HL-60 (cell line): ENCODE results near the gene PDCL3.

ENCODE experiments used
- DNase-seq, 2 experiments: peaks; one replicate each; pipeline ENCODE4 v3.0.0-alpha.2; 2010 to 2020; ENCODE audit warnings: low read depth in 1 of 2, low spot score in 1 of 2
- H3K27ac ChIP-seq: fragments of 250-450 bp; sonication (Bioruptor Pico); replicated peaks from 2 replicates; pipeline ENCODE4 v1.5.1; 2020; ENCODE audit warnings: mild to moderate bottlenecking, moderate library complexity
- H3K27me3 ChIP-seq: fragments of 250-450 bp; sonication (Bioruptor Pico); 2 replicates; pipeline ENCODE4 v1.5.1; 2021; ENCODE audit warnings: mild to moderate bottlenecking, moderate library complexity; ENCODE audit not compliant: insufficient read depth, poor library complexity, severe bottlenecking
- H3K4me3 ChIP-seq: replicated peaks from 2 replicates; pipeline ENCODE4 v1.5.1; 2011; ENCODE audit warnings: mild to moderate bottlenecking, control low read depth, low read length; ENCODE audit not compliant: insufficient read depth
- GABPA ChIP-seq: IDR thresholded peaks from 2 replicates; pipeline ENCODE4 v1.6.1; 2012; ENCODE audit warnings: low read depth
- POLR2AphosphoS5 ChIP-seq: IDR thresholded peaks from 2 replicates; pipeline ENCODE4 v1.6.1; 2012; ENCODE audit warnings: low read depth
- SPI1 ChIP-seq: IDR thresholded peaks from 2 replicates; pipeline ENCODE4 v1.6.1; 2012; ENCODE audit warnings: low read depth, mild to moderate bottlenecking, borderline replicate concordance
- TF ChIP-seq, protein P1 (sequence below): IDR thresholded peaks from 2 replicates; pipeline ENCODE4 v1.6.1; 2012; ENCODE audit warnings: low read depth; ENCODE audit not compliant: insufficient replicate concordance
- TF ChIP-seq, protein P2 (sequence below): IDR thresholded peaks from one replicate; pipeline ENCODE4 v1.5.1; 2011; ENCODE audit warnings: low read length, control low read depth, inconsistent platforms; ENCODE audit not compliant: insufficient read depth

PDCL3 gene

DNA sequence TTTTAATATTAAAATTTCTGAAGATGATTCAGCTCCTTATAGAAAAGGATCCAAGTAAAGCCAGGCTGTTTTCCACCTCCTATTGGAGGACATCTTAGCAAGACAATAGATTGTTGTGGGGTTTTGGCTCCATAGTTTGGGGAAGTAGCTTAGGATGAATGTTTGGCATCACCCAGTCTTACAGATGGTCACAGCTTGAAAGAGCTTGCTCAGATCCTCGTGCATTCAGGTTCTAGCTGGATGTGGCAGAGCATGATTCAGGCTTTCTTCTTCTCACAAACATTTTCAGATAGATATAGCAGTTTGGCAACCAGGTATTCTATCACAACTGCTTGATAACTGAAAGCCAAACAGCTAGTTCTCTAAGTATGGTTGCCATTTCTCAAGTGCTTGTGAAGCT lies 23.6 kb upstream of the PDCL3 start:
- TF ChIP-seq, protein P1, sequence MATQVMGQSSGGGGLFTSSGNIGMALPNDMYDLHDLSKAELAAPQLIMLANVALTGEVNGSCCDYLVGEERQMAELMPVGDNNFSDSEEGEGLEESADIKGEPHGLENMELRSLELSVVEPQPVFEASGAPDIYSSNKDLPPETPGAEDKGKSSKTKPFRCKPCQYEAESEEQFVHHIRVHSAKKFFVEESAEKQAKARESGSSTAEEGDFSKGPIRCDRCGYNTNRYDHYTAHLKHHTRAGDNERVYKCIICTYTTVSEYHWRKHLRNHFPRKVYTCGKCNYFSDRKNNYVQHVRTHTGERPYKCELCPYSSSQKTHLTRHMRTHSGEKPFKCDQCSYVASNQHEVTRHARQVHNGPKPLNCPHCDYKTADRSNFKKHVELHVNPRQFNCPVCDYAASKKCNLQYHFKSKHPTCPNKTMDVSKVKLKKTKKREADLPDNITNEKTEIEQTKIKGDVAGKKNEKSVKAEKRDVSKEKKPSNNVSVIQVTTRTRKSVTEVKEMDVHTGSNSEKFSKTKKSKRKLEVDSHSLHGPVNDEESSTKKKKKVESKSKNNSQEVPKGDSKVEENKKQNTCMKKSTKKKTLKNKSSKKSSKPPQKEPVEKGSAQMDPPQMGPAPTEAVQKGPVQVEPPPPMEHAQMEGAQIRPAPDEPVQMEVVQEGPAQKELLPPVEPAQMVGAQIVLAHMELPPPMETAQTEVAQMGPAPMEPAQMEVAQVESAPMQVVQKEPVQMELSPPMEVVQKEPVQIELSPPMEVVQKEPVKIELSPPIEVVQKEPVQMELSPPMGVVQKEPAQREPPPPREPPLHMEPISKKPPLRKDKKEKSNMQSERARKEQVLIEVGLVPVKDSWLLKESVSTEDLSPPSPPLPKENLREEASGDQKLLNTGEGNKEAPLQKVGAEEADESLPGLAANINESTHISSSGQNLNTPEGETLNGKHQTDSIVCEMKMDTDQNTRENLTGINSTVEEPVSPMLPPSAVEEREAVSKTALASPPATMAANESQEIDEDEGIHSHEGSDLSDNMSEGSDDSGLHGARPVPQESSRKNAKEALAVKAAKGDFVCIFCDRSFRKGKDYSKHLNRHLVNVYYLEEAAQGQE, result no peak
- TF ChIP-seq SPI1 (no peak), GABPA (no peak), POLR2AphosphoS5 (no peak)
- TF ChIP-seq, protein P2, sequence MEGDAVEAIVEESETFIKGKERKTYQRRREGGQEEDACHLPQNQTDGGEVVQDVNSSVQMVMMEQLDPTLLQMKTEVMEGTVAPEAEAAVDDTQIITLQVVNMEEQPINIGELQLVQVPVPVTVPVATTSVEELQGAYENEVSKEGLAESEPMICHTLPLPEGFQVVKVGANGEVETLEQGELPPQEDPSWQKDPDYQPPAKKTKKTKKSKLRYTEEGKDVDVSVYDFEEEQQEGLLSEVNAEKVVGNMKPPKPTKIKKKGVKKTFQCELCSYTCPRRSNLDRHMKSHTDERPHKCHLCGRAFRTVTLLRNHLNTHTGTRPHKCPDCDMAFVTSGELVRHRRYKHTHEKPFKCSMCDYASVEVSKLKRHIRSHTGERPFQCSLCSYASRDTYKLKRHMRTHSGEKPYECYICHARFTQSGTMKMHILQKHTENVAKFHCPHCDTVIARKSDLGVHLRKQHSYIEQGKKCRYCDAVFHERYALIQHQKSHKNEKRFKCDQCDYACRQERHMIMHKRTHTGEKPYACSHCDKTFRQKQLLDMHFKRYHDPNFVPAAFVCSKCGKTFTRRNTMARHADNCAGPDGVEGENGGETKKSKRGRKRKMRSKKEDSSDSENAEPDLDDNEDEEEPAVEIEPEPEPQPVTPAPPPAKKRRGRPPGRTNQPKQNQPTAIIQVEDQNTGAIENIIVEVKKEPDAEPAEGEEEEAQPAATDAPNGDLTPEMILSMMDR, result no peak
- Histone ChIP-seq H3K27ac (no peak overlapping the region), H3K4me3 (no peak overlapping the region), H3K27me3 (no peaks in the 10 kb centered on the region)
- DNase-seq, result no peak

DNA sequence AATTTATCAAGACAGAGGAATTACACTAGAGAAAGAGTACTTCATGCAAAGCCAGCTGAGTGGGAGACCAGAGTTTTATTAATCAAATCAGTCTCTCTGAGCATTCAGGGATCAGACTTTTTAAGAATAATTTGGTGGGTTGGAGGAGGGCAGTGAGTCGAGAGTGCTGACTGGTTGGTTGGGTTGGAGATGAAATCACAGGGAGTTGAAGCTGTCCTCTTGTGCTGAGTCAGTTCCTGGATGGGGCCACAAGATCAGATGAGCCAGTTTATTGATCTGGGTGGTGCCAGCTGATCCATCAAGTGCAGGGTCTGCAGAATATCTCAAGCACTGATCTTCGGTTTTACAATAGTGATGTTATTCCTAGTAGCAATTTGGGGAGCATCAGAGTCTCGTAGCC lies 21.4 kb upstream of the PDCL3 start:
- H3K27ac ChIP-seq, result no peak overlapping the region
- no peak for DNase-seq
- H3K27me3 ChIP-seq, result no peaks in the 10 kb centered on the region
- TF ChIP-seq GABPA (no peak), POLR2AphosphoS5 (no peak), SPI1 (no peak)
- TF ChIP-seq, protein P2, result no peak
- TF ChIP-seq, protein P1, result no peak
- no peak overlapping the region for H3K4me3 ChIP-seq

DNA sequence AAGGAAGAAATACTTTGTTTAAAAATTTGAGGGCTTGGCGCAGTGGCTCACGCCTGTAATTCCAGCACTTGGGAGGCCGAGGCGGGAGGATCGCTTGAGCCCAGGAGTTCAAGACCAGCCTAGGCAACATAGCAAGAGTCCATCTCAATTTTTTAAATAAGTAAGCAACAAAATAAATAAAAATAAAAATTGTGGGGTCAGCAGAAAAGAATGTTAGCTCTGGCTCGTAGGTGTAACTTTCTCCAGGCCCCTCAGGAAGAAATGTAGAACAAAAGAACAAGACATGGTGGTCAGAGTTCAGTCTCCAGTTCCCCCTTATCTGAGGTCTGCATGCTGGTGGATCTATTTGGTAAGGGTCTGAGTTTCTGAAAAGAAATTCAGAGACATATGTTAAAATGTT lies 20.4 kb upstream of the PDCL3 start:
- Histone ChIP-seq H3K27ac (no peak overlapping the region), H3K27me3 (no peaks in the 10 kb centered on the region), H3K4me3 (no peak overlapping the region)
- TF ChIP-seq POLR2AphosphoS5 (no peak), GABPA (no peak), SPI1 (no peak)
- TF ChIP-seq, protein P2, result no peak
- TF ChIP-seq, protein P1, result no peak
- no peak for DNase-seq
